Sigmoid colon (tissue), 7 donors: Measurements from ENCODE around the gene NDUFB11. TPM values are rescaled to one million over a fixed set of nuclear protein-coding genes. Genes with fewer than 3 reads are reported as not detected.
A peak's percentile ranks its signal among the peaks of the same experiment; 100 is the strongest.

Source experiments
- DNase-seq: peaks from one replicate; pipeline ENCODE4 v3.0.0-alpha.2; 2019
- H3K27ac ChIP-seq, 4 donors: fragments of 200-600 bp; sonication (generic); one replicate each; pipeline ENCODE4 v1.5.1; 2016 to 2019; ENCODE audit warnings: mild to moderate bottlenecking in 1 of 4
- H3K27me3 ChIP-seq, 3 donors: fragments of 200-600 bp; sonication (generic); one replicate each; pipeline ENCODE4 v1.5.1; 2019; ENCODE audit warnings: mild to moderate bottlenecking in 1 of 3
- H3K36me3 ChIP-seq, 4 donors: fragments of 200-600 bp; sonication (generic); one replicate each; pipeline ENCODE4 v1.5.1; 2016 to 2019
- H3K4me1 ChIP-seq, 4 donors: fragments of 200-600 bp; sonication (generic); one replicate each; pipeline ENCODE4 v1.5.1; 2017 to 2019
- H3K4me3 ChIP-seq, 4 donors: fragments of 200-600 bp; sonication (generic); one replicate each; pipeline ENCODE4 v1.5.1; 2017 to 2019; ENCODE audit warnings: mild to moderate bottlenecking in 2 of 4, moderate library complexity in 1 of 4
- H3K9me3 ChIP-seq, 4 donors: fragments of 200-600 bp in 3 of 4; sonication (generic) in 3 of 4; one replicate each; pipeline versions ENCODE4 v1.5.1 to v1.6.1; 2013 to 2019
- CTCF ChIP-seq, 4 experiments: fragments of 450-650 bp in 3 of 4; fragments of 200-600 bp in 1 of 4; IDR thresholded peaks; one replicate each; pipeline ENCODE4 v1.5.1; 2016 to 2019; ENCODE audit warnings: antibody characterized with exemption in 4 of 4, mild to moderate bottlenecking in 3 of 4, moderate library complexity in 2 of 4
- EP300 ChIP-seq, 4 donors: sonication (generic); formaldehyde crosslinking; IDR thresholded peaks; one replicate each; pipeline ENCODE4 v1.6.1; 2017; ENCODE audit warnings: antibody characterized with exemption in 4 of 4
- POLR2A ChIP-seq, 2 donors: fragments of 450-650 bp; IDR thresholded peaks; one replicate each; pipeline ENCODE4 v1.6.1; 2016; ENCODE audit warnings: antibody characterized with exemption in 2 of 2, mild to moderate bottlenecking in 2 of 2, moderate library complexity in 2 of 2
- POLR2AphosphoS5 ChIP-seq, 4 donors: sonication (generic); formaldehyde crosslinking; IDR thresholded peaks; one replicate each; pipeline ENCODE4 v1.6.1; 2017; ENCODE audit warnings: antibody characterized with exemption in 4 of 4
- WGBS, 2 donors: extraction: QIAGEN DNeasy Blood & Tissue Kit; methylation state at CpG; one replicate each; pipeline ENCODE4 v1.1.7; 2013; 5-methylcytosine and 5-hydroxymethylcytosine counted together
- intact Hi-C: fragments of 100-400 bp; cut with DNase I; formaldehyde crosslinking; loops from one replicate; pipeline ENCODE4 v1.15.1; 2023
- polyA plus RNA-seq, 3 donors: library from polyadenylated mRNA; stranded (reverse); fragments of 200-250 nt; gene quantifications; one replicate each; pipeline ENCODE4 v1.2.3, GENCODE V29; 2013
- total RNA-seq, 4 donors: library from RNA; depleted of rRNA; stranded (reverse); fragments of >200 nt; gene quantifications; one replicate each; pipeline ENCODE4 v1.1.0, GENCODE V29; 2016
- donor health status: healthy with polysubstance abuse.
- donor health status: Bipolar disorder and iron deficiency.
- donor health status: healthy.

NDUFB11 gene
- total and polyA plus RNA-seq, 7 donors, result 64.3 to 124 (median 91.8) TPM

GRCh38 chrX:47162927-47163583 is 18.6 kb upstream of the NDUFB11 start:
- Histone ChIP-seq H3K36me3 (peaks cover 0 to 6% (median 0%) of the 10 kb centered on the region in 4 donors), H3K4me3 (no peak overlapping the region), H3K27ac (no peak overlapping the region), H3K27me3 (no peaks in the 10 kb centered on the region), H3K9me3 (no peaks in the 10 kb centered on the region), H3K4me1 (no peaks in the 10 kb centered on the region)
- DNase-seq, result no peak
- 97% methylated on average over 5 of the region's 5 CpGs for WGBS, 2 donors
- intact Hi-C loops, result no loop called here
- TF ChIP-seq POLR2AphosphoS5 (IDR thresholded peaks at IDR 0.05) (no peak), POLR2A (IDR thresholded peaks at IDR 0.05) (no peak), EP300 (IDR thresholded peaks at IDR 0.05) (no peak), CTCF (IDR thresholded peaks at IDR 0.05) (no peak)

- Histone ChIP-seq H3K36me3 (peaks cover 0 to 18% (median 0%) of the 10 kb centered on the region in 4 donors), H3K4me3 (no peak overlapping the region), H3K9me3 (no peaks in the 10 kb centered on the region), H3K27me3 (no peaks in the 10 kb centered on the region), H3K27ac (no peak overlapping the region), H3K4me1 (no peaks in the 10 kb centered on the region)
- TF ChIP-seq POLR2A (IDR thresholded peaks at IDR 0.05), result no peak
- no peak for TF ChIP-seq CTCF (IDR thresholded peaks at IDR 0.05)
- TF ChIP-seq POLR2AphosphoS5 (IDR thresholded peaks at IDR 0.05), result no peak
- no peak for TF ChIP-seq EP300 (IDR thresholded peaks at IDR 0.05)
- 82 to 86% methylated on average over 4 of the region's 4 CpGs for WGBS, 2 donors
- intact Hi-C loops, result no loop called here
- peak; percentile 30 for DNase-seq
These were observed 16.3 kb upstream of the NDUFB11 start for GRCh38 chrX:47160781-47161180.

GRCh38 chrX:47158781-47159180 is 14.3 kb upstream of the NDUFB11 start:
- no peak for TF ChIP-seq CTCF (IDR thresholded peaks at IDR 0.05)
- H3K27me3 ChIP-seq, result no peaks in the 10 kb centered on the region
- WGBS, 2 donors, result 95 to 99% methylated on average over 5 of the region's 5 CpGs
- intact Hi-C loops, result no loop called here
- no peak for DNase-seq
- H3K4me3 ChIP-seq, result no peak overlapping the region
- H3K27ac ChIP-seq, result no peak overlapping the region
- peaks cover 0 to 18% (median 0%) of the 10 kb centered on the region in 4 donors for H3K36me3 ChIP-seq
- no peaks in the 10 kb centered on the region for H3K9me3 ChIP-seq
- H3K4me1 ChIP-seq, result no peaks in the 10 kb centered on the region

GRCh38 chrX:47158131-47158530 is 13.6 kb upstream of the NDUFB11 start:
- H3K4me3 ChIP-seq, result no peak overlapping the region
- H3K9me3 ChIP-seq, result no peaks in the 10 kb centered on the region
- peak; percentile 37 for DNase-seq
- TF ChIP-seq POLR2AphosphoS5 (IDR thresholded peaks at IDR 0.05), result no peak
- TF ChIP-seq POLR2A (IDR thresholded peaks at IDR 0.05), result no peak
- TF ChIP-seq EP300 (IDR thresholded peaks at IDR 0.05), result no peak
- H3K27ac ChIP-seq, result no peak overlapping the region
- no peaks in the 10 kb centered on the region for H3K27me3 ChIP-seq
- H3K4me1 ChIP-seq, result no peaks in the 10 kb centered on the region
- intact Hi-C loops, result no loop called here
- peaks cover 0 to 18% (median 0%) of the 10 kb centered on the region in 4 donors for H3K36me3 ChIP-seq
- WGBS, 2 donors, result 99% methylated on average over 16 of the region's 16 CpGs

GRCh38 chrX:47156611-47157520 is 12.4 kb upstream of the NDUFB11 start:
- peak; percentile 55 for DNase-seq
- H3K9me3 ChIP-seq, result no peaks in the 10 kb centered on the region
- H3K4me3 ChIP-seq, result no peak overlapping the region
- H3K27me3 ChIP-seq, result no peaks in the 10 kb centered on the region
- intact Hi-C loops, result no loop called here
- peaks cover 0 to 14% (median 0%) of the 10 kb centered on the region in 4 donors for H3K36me3 ChIP-seq
- TF ChIP-seq EP300 (IDR thresholded peaks at IDR 0.05), result no peak
- TF ChIP-seq CTCF (IDR thresholded peaks at IDR 0.05), result no peak
- no peak for TF ChIP-seq POLR2A (IDR thresholded peaks at IDR 0.05)
- TF ChIP-seq POLR2AphosphoS5 (IDR thresholded peaks at IDR 0.05), result no peak
- no peak overlapping the region for H3K27ac ChIP-seq
- H3K4me1 ChIP-seq, result no peaks in the 10 kb centered on the region
- 93 to 96% methylated on average over 26 of the region's 26 CpGs for WGBS, 2 donors
